ENCODE data around the gene TCP1.

DNA sequence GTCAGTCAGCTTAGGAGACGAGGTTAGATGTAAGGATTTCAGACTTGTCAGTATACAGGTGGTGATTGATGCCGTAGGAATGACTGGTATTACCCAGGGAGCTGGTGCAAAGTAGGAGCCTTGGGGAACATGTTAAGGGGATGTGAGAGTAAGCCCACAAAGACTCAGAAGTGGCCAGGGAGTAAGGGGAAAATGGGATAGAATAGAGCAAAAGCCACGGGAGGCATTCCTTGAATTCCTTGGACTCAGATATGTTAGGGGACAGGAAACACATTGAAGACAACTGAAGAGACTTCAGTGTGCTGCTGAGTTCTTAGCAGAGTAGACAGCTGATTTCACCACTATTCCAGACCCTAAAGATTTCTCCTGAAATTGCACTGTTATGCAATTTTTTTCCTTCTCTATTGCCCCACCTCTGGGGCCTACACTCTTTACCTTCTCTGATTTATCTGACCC lies 28.8 kb downstream of the TCP1 start:
- TF ChIP-seq EZH2 (IDR thresholded peaks at IDR 0.05) (no peak), POLR2AphosphoS5 (IDR thresholded peaks at IDR 0.05; ENCODE audit: borderline replicate concordance, low read depth, low read length) (0 out of 2 replicates have a peak, but pooled peaks have one; percentile 42), FOXP2 (optimal IDR thresholded peaks at IDR 0.05; ENCODE audit: control extremely low read depth, extremely low read length, insufficient read depth) (no peak)
